Adipocyte (in vitro differentiated cells): Measurements from ENCODE around the gene LRRC49.

Experiments used
- DNase-seq: peaks from one replicate; pipeline ENCODE4 v3.0.0-alpha.2; 2015; ENCODE audit warnings: low read depth
- H3K27me3 ChIP-seq: replicated peaks from 2 replicates; pipeline ENCODE4 v1.7.0; 2013; ENCODE audit warnings: mild to moderate bottlenecking, low read length, moderate library complexity; ENCODE audit not compliant: control insufficient read depth, insufficient read depth
- H3K36me3 ChIP-seq: 2 replicates; pipeline ENCODE4 v1.7.0; 2013; ENCODE audit warnings: low read length, mild to moderate bottlenecking, moderate library complexity; ENCODE audit not compliant: control insufficient read depth, insufficient read depth, severe bottlenecking
- H3K4me1 ChIP-seq: 2 replicates; pipeline ENCODE4 v1.7.0; 2013; ENCODE audit warnings: mild to moderate bottlenecking, low read length, moderate library complexity; ENCODE audit not compliant: control insufficient read depth, insufficient read depth
- H3K4me3 ChIP-seq: 2 replicates; pipeline ENCODE4 v1.7.0; 2013; ENCODE audit warnings: mild to moderate bottlenecking, low read length, moderate library complexity
- H3K9ac ChIP-seq: 2 replicates; pipeline ENCODE4 v1.7.0; 2013; ENCODE audit warnings: mild to moderate bottlenecking, low read length, moderate library complexity
- H3K9me3 ChIP-seq: 2 replicates; pipeline ENCODE4 v1.7.0; 2013; ENCODE audit warnings: mild to moderate bottlenecking, low read length, moderate library complexity; ENCODE audit not compliant: control insufficient read depth

Gene LRRC49

GRCh38 chr15:71057581-71057980 lies 165.0 kb downstream of the LRRC49 start:
- DNase-seq: no peak
- Histone ChIP-seq H3K9me3 (peaks cover 9% of the 10 kb centered on the region), H3K27me3 (no peaks in the 10 kb centered on the region), H3K9ac (no peak overlapping the region), H3K4me1 (peaks cover 8% of the 10 kb centered on the region), H3K36me3 (no peaks in the 10 kb centered on the region), H3K4me3 (no peak overlapping the region)

GRCh38 chr15:71060983-71061382 lies 168.4 kb downstream of the LRRC49 start:
- H3K4me1 ChIP-seq: peaks cover 8% of the 10 kb centered on the region
- no peak for DNase-seq
- H3K9ac ChIP-seq: peak overlapping the region; percentile 4
- H3K36me3 ChIP-seq: no peaks in the 10 kb centered on the region
- H3K9me3 ChIP-seq: peaks cover 9% of the 10 kb centered on the region
- H3K27me3 ChIP-seq: no peaks in the 10 kb centered on the region
- no peak overlapping the region for H3K4me3 ChIP-seq

GRCh38 chr15:71066983-71067382 lies 174.4 kb downstream of the LRRC49 start:
- DNase-seq: no peak
- Histone ChIP-seq H3K4me1 (peaks cover 21% of the 10 kb centered on the region), H3K27me3 (no peaks in the 10 kb centered on the region), H3K36me3 (no peaks in the 10 kb centered on the region), H3K9ac (no peak overlapping the region), H3K9me3 (no peaks in the 10 kb centered on the region), H3K4me3 (no peak overlapping the region)

GRCh38 chr15:71069693-71070092 lies 177.1 kb downstream of the LRRC49 start:
- Histone ChIP-seq H3K9ac (no peak overlapping the region), H3K4me1 (peaks cover 21% of the 10 kb centered on the region), H3K9me3 (no peaks in the 10 kb centered on the region), H3K27me3 (no peaks in the 10 kb centered on the region), H3K4me3 (no peak overlapping the region), H3K36me3 (no peaks in the 10 kb centered on the region)
- DNase-seq: no peak

- Histone ChIP-seq H3K9ac (no peak overlapping the region), H3K4me3 (no peak overlapping the region), H3K9me3 (no peaks in the 10 kb centered on the region), H3K36me3 (no peaks in the 10 kb centered on the region), H3K27me3 (no peaks in the 10 kb centered on the region), H3K4me1 (peaks cover 18% of the 10 kb centered on the region)
- DNase-seq: no peak
These were observed 178.9 kb downstream of the LRRC49 start for GRCh38 chr15:71071529-71071928.

- Histone ChIP-seq H3K4me3 (no peak overlapping the region), H3K9me3 (no peaks in the 10 kb centered on the region), H3K36me3 (no peaks in the 10 kb centered on the region), H3K4me1 (peaks cover 10% of the 10 kb centered on the region), H3K9ac (no peak overlapping the region), H3K27me3 (no peaks in the 10 kb centered on the region)
- DNase-seq: no peak
These were observed 179.8 kb downstream of the LRRC49 start for GRCh38 chr15:71072423-71072822.

- no peaks in the 10 kb centered on the region for H3K36me3 ChIP-seq
- no peaks in the 10 kb centered on the region for H3K27me3 ChIP-seq
- H3K9ac ChIP-seq: no peak overlapping the region
- H3K4me3 ChIP-seq: no peak overlapping the region
- peaks cover 41% of the 10 kb centered on the region for H3K4me1 ChIP-seq
- no peak for DNase-seq
- no peaks in the 10 kb centered on the region for H3K9me3 ChIP-seq
These were observed 186.0 kb downstream of the LRRC49 start for GRCh38 chr15:71078506-71079207.

- peaks cover 41% of the 10 kb centered on the region for H3K4me1 ChIP-seq
- peak overlapping the region; percentile 34 for H3K9ac ChIP-seq
- no peaks in the 10 kb centered on the region for H3K36me3 ChIP-seq
- DNase-seq: peak; percentile 61
- H3K27me3 ChIP-seq: no peaks in the 10 kb centered on the region
- no peaks in the 10 kb centered on the region for H3K9me3 ChIP-seq
- peak overlapping the region; percentile 6 for H3K4me3 ChIP-seq
These were observed 186.8 kb downstream of the LRRC49 start for GRCh38 chr15:71079208-71080044.

- DNase-seq: no peak
- no peak overlapping the region for H3K4me3 ChIP-seq
- no peaks in the 10 kb centered on the region for H3K27me3 ChIP-seq
- peak overlapping the region; percentile 34 for H3K9ac ChIP-seq
- no peaks in the 10 kb centered on the region for H3K9me3 ChIP-seq
- no peaks in the 10 kb centered on the region for H3K36me3 ChIP-seq
- peaks cover 41% of the 10 kb centered on the region for H3K4me1 ChIP-seq
These were observed 187.5 kb downstream of the LRRC49 start for GRCh38 chr15:71080166-71080565.

GRCh38 chr15:71080705-71081104 lies 188.1 kb downstream of the LRRC49 start:
- Histone ChIP-seq H3K9ac (no peak overlapping the region), H3K4me1 (peaks cover 41% of the 10 kb centered on the region), H3K9me3 (no peaks in the 10 kb centered on the region), H3K4me3 (no peak overlapping the region), H3K27me3 (no peaks in the 10 kb centered on the region), H3K36me3 (no peaks in the 10 kb centered on the region)
- DNase-seq: peak; percentile 55

- Histone ChIP-seq H3K9me3 (peaks cover 13% of the 10 kb centered on the region), H3K4me3 (peak overlapping the region; percentile 5), H3K9ac (no peak overlapping the region), H3K36me3 (no peaks in the 10 kb centered on the region), H3K27me3 (no peaks in the 10 kb centered on the region), H3K4me1 (peaks cover 41% of the 10 kb centered on the region)
- DNase-seq: no peak
These were observed 190.2 kb downstream of the LRRC49 start for GRCh38 chr15:71082803-71083202.
